Activated CD8-positive, alpha-beta memory T cell treated with anti-CD3 and anti-CD28 coated beads for 36 hours (primary cell): ENCODE data around the gene FGGY. TPM values are rescaled to one million over a fixed set of nuclear protein-coding genes. Genes with fewer than 3 reads are reported as not detected.

Experiments
- CTCF ChIA-PET: fragments of 350-600 bp; sonication (Branson Sonifier 250); formaldehyde crosslinking; loops from one replicate; lab custom pipeline; 2021; ENCODE audit warnings: antibody characterized with exemption; lab: Charles Lee
- POLR2A ChIA-PET: fragments of 350-600 bp; sonication (Branson Sonifier 250); formaldehyde crosslinking; loops from one replicate; lab custom pipeline; 2021; ENCODE audit warnings: antibody characterized with exemption; lab: Charles Lee
- total RNA-seq, 2 experiments: library from RNA; stranded (reverse); gene quantifications; one replicate each; pipeline ENCODE4 v1.2.3, GENCODE V29; 2021

Gene FGGY
- total RNA-seq, 2 experiments from 2014 or later = 8.9 to 9.7 TPM

DNA sequence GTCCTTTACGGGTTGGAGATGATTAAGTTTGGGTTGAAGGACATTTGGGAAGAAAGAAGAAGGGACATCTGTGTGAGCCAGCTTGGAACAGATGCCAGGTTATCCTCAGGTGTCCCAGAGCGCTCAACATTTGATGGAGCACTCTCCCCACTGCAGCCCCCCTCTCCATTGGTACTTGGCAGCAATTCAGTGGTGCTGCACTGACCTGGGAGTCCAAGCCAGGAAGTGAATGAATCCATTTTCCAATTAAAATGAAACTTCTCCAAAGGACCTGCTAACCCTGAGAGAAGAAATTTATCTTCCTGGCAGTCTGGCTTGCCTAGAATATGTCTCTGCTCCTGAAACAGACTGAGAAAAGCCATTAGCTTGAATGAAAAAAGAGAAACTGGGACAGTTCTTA is 67.1 kb downstream of the FGGY start:
- POLR2A ChIA-PET = no interaction called here

DNA sequence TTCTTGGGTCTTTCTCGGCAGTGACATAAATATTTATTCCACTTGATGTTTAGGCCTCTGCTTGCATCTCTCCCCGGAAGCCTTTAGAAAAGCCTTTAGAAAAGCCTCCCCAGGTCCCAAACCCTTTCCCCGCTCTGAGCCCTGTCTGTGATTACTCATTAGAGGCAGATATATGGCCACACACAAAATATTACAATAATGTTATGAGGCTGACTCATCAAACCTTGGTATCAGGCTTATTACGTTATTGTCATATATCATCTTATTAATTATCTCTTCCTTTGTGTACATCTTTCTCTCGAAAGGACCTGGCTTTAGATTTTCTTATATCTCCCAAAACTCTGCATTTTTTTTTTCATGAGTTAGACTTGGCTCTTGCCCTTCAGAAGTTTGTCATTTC is 69.5 kb downstream of the FGGY start:
- CTCF ChIA-PET = no interaction called here
- POLR2A ChIA-PET = no interaction called here

More for the DNA sequence above, 67.1 kb downstream of the FGGY start:
- CTCF ChIA-PET = no interaction called here

DNA sequence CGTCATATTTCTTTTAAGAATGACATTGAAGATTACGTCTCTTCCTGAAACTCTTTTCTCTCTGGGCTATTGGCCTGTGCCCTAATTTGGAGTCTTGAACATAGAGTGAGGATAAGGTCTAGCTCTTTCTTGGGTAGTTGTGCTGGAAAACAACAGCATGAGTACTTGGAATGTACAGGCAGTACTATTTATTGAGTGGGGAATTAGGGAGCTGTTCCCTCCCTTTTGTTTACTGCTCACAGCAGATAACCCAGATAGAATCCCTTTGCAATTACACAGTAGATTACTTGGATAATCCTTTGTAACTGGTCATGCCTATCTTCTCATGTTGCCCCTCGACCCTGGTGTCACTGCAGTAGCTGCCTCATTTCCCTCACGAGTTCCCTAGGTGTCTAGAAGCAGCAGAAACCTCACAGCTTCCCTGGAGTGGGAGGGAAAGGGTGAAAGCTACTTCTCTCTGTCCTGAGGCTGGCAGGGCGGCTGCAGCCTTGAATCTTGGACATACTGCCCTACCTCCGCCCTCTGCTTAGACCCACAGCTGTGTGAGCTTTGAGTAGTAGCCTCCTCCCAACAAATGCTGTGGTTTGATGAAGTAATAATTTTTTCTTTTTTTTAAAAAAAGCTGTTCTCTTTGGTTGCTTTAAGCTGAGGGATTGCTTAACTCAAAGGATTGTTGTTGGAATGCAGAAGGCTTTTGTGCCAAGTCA is 70.6 kb downstream of the FGGY start:
- CTCF ChIA-PET = interaction anchor here (0.6 kb wide), 1 partner anchor 275 kb away, joined by 3 read pairs; no protein-coding TSS in a partner anchor
- POLR2A ChIA-PET = no interaction called here

DNA sequence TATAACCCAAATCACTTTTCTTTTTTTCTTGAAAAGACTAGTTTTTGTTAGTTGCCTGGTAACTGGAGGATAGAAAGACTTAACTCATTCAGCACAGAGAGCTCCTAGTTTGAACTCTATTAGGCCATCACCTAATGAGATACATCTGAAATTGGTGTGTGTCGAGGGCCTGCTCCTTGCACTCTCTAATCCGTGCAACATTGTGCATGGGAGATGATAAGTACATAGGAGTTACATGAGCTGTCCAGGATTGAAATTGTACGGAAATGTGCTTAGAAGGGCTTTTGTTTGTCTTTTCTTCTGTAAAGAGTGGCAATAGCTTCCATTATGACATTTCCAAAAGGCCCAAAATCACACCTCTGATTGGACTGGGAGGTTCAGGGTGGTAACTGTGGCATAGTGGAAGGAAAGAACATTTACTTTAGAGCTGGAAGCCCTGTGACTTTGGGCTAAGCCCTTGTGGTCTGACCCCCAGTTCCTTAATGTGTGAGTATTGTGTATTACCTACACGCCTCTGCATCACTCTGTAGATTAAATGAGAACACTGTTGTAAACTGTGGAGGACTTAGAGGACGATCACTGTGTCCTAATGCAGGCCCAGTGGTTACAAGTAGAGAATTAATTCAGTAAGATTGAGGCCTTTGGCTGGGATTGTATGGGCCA is 71.2 kb downstream of the FGGY start:
- ChIA-PET POLR2A (no interaction called here), CTCF (interaction anchor here (0.6 kb wide), 1 partner anchor 274 kb away, joined by 3 read pairs; no protein-coding TSS in a partner anchor)

DNA sequence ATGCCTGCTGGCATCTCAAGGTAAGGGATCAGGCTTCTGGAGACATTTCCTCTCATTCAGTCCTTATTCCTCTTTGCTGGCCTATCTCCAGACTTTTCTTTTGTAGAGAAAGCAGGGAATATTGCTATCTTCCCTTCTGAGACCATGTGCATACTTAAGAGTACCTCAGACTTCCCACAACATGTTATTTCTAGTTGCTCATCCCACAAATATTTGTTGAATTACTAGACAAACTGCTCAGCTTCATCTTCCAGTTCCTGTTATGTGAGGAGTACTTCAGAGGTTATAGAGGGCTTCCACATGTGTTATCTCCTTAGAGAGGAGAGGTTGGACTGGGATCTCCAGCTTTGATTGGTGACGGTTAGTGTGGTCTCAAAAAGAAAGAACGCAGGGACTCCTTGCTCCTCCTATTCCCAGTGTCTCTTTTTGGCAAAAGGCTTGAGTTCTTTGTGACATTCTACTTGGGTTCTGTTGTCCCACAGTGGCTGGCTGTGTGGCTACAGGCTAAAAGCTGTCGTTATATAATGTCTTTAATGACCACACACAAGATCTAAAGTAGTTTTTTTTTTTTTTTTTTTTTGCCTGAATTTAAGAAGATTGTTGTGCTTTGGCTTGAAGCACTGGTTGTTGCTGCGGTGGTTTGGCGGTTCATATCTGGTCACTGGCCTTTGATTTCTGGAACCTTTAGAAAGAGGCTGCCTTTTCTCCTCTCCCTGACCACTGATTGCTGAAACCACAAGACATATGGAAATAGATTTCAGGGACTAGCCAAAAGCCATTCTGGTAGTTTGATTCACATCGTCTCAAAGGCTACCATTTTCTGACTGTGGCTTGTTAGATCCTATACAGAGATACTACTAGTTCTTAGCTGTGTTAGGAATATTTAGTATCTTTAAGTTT is 78.7 kb downstream of the FGGY start:
- ChIA-PET POLR2A (no interaction called here), CTCF (no interaction called here)

DNA sequence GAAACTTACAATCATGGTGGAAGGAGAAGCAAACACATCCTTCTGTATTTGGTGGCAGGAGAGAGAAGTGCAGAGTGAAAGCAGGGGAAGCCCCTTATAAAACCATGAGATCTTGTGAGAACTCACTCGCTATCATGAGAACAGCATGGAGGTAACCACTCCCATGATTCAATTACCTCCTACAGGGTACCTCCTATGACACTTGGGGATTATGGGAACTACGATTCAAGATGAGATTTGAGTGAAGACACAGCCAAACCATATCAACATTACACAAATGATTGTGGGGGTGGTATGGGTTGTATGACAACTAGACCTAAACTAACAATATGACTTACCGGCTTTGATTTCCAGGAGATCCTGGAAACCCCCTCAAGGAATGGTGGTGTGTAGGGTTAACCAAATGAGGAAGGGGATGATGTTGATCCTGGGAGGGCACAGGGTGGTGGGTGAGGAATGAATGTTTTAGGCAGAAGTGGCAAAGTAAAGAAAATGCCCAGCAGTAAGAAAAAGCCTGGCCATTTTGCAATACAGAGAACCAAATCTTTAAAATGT is 80.5 kb downstream of the FGGY start:
- ChIA-PET POLR2A (no interaction called here), CTCF (no interaction called here)

DNA sequence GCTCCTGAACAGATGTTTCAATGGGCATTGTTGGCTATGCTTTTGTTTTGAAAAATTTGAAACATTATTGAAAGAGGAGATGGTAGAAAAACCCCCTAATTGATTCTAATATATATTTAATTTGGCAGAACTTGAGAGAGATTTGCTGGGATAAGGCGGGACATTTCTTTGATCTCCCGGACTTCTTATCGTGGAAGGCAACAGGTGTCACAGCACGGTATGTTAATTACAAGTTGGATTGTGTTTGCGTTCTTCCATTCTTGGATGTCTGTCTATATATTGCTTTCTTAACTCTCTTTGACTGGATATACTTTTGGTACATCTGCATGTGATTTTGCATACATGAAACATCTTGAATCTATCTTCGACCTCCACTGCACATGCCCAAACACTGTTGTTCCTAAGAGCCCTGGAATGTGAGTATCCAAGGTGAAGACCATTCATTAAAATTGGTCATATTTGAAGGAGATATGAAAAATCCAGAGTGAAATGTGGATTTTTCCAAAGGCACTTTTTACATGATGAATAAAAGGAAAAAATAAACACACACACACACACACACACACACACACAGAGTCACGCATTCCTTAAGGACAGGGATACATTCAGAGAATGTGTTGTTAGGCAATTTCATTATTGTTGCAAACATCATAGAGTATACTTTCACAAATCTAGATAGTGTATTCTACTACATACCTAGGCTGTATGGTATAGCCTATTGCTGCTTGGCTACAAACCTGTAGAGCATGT is 81.9 kb downstream of the FGGY start:
- POLR2A ChIA-PET = no interaction called here
- CTCF ChIA-PET = no interaction called here

DNA sequence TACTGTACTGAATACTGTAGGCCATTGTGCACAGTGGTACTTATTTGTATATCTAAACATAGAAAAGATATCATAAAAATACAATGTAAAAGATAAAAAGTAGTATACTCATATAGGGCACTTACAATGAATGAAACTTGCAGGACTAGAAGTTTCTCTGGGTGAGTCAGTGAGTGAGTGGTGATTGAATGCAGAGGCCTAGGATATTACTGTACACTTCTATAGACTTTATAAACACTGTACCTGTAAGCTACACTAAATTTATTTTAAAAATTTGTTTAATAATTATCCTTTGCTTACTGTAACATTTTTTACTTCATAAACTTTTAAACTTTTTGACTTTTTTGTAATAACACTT is 82.5 kb downstream of the FGGY start:
- ChIA-PET POLR2A (no interaction called here), CTCF (no interaction called here)

DNA sequence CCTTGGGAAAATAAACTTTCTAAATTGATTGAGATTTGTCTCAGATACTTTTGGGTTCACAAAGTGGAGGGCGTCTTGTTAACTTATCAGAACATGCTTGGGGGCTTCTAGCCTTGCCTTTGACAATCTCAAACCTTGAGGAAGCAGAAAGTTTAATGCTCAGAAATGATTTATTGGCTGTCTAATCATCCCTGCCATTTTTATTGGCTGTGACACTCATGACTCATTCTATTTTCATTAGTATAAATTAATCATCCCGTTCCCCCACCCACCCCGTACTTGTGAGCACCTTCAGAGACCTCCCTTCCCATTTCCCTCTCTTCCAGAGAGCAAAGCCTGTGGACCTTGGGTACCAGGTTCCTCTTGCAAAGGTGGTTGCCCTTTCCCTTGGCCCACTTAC is 87.1 kb downstream of the FGGY start:
- CTCF ChIA-PET = no interaction called here
- POLR2A ChIA-PET = no interaction called here

DNA sequence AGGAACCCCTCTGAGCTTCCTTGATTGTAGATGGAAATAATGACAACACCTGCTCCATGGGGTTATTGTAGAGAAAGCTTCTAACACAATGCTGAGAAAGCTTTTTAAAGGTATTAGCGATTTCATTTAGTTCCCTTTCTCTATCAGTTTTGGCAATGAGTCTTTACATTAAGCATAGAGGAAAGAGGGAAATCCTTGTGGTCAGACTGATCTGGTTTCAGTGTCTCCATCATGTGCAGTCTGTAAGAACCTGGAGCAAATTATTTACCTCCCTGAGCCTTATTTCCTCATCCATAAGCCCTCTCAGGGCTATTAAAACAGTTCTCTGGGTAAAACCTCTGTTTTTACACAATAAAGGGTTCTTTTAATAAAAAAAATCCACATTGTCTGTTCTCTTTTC is 87.5 kb downstream of the FGGY start:
- POLR2A ChIA-PET = no interaction called here
- CTCF ChIA-PET = no interaction called here

DNA sequence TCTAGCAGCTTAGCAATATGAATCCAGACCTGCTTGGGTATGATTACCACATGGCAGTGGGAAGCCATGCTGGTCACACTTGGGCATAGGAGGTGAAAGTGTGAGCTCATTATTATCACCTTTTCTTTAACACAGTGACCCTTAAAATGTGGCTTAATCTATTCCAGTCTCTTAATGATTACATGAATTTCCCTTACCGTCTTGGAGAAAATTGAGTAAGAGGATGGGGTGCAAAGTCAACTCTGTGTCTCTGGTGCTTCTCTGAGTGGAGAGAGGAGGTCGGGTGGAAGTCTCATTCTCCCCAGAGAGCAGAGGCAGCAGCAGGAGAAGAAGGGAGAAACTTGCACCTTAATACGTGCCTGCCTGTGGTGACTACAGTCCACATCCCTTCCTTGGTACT is 91.3 kb downstream of the FGGY start:
- POLR2A ChIA-PET = no interaction called here
- CTCF ChIA-PET = no interaction called here

DNA sequence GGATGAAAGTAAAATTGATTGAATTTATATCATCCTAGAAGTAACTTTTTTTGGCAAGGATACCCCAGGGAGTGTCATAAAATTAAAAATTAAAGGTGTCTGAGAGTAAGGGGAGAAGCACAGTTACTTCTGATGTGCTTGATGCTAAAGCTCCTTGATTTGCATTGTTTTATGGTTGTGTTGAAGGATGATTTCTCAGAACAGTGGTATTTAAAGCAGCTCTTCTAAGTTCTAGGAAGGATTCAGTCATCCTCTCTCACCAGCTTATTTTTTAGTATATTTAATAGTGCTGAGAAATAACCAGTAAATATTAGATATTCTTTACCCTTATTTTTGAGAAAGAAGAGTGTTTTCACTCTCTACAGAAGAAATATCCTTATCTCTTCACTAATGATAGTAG is 93.0 kb downstream of the FGGY start:
- POLR2A ChIA-PET = no interaction called here
- CTCF ChIA-PET = no interaction called here

DNA sequence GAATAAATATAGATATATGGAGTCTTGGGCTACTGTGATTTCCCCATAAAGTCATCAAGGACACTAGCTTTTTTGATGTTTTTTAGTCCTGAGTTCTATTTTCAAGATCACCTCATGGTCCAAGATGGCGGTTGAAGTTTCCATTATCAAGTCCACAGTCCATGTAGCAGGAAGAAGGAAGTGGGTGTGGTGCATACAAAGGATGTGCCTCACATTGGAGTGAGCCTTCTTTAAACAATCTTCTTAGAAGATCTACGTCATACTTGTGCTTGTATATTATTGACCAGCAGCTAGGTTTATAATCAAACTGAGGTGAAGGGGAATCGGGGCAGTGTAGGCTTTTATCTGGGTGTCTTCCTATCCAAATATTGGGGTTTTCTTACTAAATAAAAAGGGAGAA is 93.4 kb downstream of the FGGY start:
- CTCF ChIA-PET = no interaction called here

DNA sequence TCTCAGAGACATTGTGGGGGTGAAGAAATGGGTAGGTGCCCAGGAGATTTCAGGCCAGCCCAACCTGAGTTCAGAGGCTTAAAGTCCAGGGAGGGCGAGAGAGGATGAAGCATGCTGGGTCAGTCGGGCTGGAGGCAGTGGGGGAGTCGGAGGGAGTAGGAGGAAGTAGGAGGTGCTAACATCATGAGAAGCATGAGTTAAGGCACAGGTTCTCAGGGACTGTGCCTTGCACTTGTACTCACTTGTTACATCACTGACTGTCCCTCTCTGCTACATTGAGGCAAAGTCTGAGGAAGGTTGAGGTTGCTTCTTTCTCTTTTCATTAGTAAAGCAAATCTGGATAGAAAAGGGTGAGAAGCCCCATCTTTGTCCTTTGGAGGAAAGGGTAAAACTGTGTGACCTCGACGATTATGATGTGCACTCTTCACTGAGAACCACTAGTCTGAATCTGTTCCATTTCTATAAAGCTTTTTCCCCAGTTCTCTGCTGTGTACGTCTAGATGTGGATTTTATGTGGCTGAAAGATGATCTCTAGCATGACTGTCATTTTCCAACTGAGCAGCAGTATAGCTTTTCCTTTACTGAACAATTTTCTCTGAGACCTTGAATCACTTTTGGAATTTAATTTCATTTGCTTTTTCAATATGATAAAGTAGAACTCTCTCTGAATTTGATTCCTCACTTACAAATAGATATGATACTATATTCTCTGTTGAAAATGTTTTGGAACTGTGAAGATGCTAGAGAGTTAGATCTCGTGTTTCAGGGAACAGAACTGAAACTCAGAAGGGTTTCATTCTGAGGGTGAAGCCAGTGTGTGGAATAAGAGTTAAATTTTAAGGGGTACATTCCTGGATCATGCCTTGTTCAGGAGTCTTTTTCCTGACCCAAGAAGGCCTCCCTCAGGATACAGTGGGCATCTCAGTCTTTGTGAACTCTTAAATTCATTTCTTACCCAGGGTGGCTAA is 94.6 kb downstream of the FGGY start:
- ChIA-PET CTCF (no interaction called here), POLR2A (no interaction called here)

More for the DNA sequence above, 93.4 kb downstream of the FGGY start:
- POLR2A ChIA-PET = no interaction called here

DNA sequence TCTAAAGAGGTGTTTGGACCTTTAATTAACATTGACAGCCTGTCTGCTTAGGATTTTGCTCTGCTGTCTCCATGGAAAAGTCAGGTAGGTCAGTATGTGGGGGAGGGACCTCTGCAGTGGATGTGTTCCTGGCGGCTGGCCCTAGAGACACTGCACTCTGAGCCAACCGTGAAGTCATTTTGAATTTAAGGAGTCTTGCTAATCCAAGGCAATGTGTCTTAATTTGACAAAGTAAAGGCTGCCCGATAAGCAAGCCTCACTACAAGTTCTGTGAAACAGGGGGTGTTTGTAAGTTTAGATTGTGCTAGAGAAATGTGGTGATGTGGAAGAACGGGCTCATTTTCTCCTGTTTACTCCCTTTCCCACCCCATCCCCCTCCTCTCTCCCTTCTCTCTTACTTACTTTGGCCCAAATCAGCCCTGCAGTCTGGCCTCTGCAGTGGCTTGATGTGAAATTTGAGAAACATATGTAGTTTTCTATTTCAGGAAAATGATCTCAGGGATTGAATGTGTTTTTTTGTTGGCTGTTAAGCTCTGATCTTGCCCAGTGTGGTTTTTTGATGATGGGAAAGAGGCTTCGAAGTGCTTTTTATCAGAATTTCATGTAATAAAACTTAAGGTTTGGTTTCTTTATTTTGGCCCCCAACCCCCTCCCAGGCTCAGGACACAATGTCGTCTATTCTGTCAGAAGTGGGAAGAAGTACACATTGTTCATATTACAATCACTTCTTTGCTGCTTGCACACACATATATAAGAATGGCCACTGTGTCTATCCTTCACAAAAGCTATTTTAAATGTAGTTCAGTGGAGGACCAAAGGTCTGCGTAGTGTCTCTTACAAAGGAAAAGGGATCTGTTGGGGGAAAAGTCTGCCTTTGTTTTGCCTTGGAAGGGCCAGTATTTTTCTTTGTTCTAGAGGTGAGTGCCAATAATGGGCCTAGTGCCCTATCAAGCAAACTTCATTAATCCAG is 96.6 kb downstream of the FGGY start:
- ChIA-PET POLR2A (no interaction called here), CTCF (interaction anchor here (0.7 kb wide), 1 partner anchor 282 kb away, joined by 3 read pairs; no protein-coding TSS in a partner anchor)

DNA sequence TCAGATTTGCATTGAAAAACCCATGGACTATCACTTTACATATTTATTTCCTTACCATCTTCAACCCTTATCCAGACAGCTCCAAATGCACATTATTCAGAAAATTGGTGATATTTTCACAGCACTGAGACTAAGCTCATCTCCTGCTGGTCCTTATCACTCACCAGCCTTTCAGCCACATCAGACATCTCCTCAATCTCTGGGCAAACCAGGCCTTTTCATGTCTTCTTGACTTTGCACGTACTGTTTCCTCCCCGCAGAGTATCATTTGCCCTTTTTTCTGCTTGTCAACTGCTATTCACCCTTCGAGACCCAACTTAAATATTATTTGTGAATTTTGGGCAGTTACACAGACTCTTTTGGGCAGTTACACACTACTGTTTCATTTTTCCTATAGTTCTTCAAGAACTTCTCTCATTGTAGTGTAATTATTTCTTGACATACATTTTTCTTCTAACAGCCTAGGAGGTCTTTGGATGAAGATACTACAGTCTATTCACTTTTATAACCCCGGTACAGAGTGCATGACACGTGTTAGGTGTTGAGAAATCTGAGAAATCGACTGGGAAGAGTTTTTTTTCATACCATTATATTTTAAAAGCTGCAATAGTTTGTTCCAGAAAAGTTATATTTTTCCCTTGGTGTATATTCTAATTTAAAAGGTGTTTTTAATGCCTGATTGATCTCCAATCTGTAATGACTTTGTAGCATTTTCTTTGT is 98.0 kb downstream of the FGGY start:
- POLR2A ChIA-PET = no interaction called here

More for the DNA sequence above, 98.0 kb downstream of the FGGY start:
- CTCF ChIA-PET = no interaction called here
